Astrocyte (in vitro differentiated cells and primary cell): ENCODE results near the gene WDR7. TPM values are rescaled to one million over a fixed set of nuclear protein-coding genes. Genes with fewer than 3 reads are reported as not detected.
A peak's percentile ranks its signal among the peaks of the same experiment; 100 is the strongest.

Source experiments
- DNase-seq: peaks from one replicate; pipeline ENCODE4 v3.0.0-alpha.2; 2010; ENCODE audit warnings: low read depth
- FAIRE-seq: peaks from 2 replicates; lab custom pipeline; 2011; peaks lifted over from hg19 to GRCh38; lab: Jason Lieb, UNC
- H2AFZ ChIP-seq: 2 replicates; pipeline ENCODE4 v1.6.0; 2012; ENCODE audit warnings: low read depth, low read length, inconsistent platforms
- H3K27ac ChIP-seq: 2 replicates; pipeline ENCODE4 v1.5.1; 2011; ENCODE audit warnings: low read depth, low read length, inconsistent platforms
- H3K27me3 ChIP-seq: 2 replicates; pipeline ENCODE4 v1.6.0; 2011; ENCODE audit warnings: low read length, inconsistent platforms; ENCODE audit not compliant: insufficient read depth
- H3K36me3 ChIP-seq: 2 replicates; pipeline ENCODE4 v1.5.1; 2011; ENCODE audit warnings: low read length, inconsistent platforms; ENCODE audit not compliant: insufficient read depth
- H3K4me1 ChIP-seq: 2 replicates; pipeline ENCODE4 v1.5.1; 2011; ENCODE audit warnings: low read length, inconsistent platforms; ENCODE audit not compliant: insufficient read depth
- H3K4me2 ChIP-seq: 2 replicates; pipeline ENCODE4 v1.6.0; 2012; ENCODE audit warnings: low read length, inconsistent platforms
- H3K4me3 ChIP-seq: 2 replicates; pipeline ENCODE4 v1.5.1; 2011; ENCODE audit warnings: low read depth, mild to moderate bottlenecking, low read length, inconsistent platforms; ENCODE audit not compliant: insufficient read depth
- H3K79me2 ChIP-seq: 2 replicates; pipeline ENCODE4 v1.6.0; 2012; ENCODE audit warnings: mild to moderate bottlenecking, low read length, inconsistent platforms; ENCODE audit not compliant: insufficient read depth
- H3K9ac ChIP-seq: 2 replicates; pipeline ENCODE4 v1.6.0; 2012; ENCODE audit warnings: mild to moderate bottlenecking, low read length, inconsistent platforms
- H3K9me3 ChIP-seq: 2 replicates; pipeline ENCODE4 v1.5.1; 2012; ENCODE audit warnings: low read depth, mild to moderate bottlenecking, low read length, inconsistent platforms; ENCODE audit not compliant: insufficient read depth
- H4K20me1 ChIP-seq: 2 replicates; pipeline ENCODE4 v1.6.0; 2012; ENCODE audit warnings: low read length, inconsistent platforms; ENCODE audit not compliant: insufficient read depth
- H3K27ac Mint-ChIP-seq: one replicate; pipeline ENCODE4 v1.8.0; 2021; ENCODE audit warnings: mild to moderate bottlenecking, mixed read lengths; ENCODE audit not compliant: unreplicated experiment
- H3K27me3 Mint-ChIP-seq: one replicate; pipeline ENCODE4 v1.8.0; 2021; ENCODE audit warnings: low read depth, mixed read lengths; ENCODE audit not compliant: unreplicated experiment
- H3K36me3 Mint-ChIP-seq: one replicate; pipeline ENCODE4 v1.8.0; 2021; ENCODE audit warnings: low read depth, mixed read lengths; ENCODE audit not compliant: unreplicated experiment
- H3K4me1 Mint-ChIP-seq: one replicate; pipeline ENCODE4 v1.8.0; 2021; ENCODE audit warnings: low read depth, mixed read lengths; ENCODE audit not compliant: unreplicated experiment
- H3K4me3 Mint-ChIP-seq: one replicate; pipeline ENCODE4 v1.8.0; 2021; ENCODE audit warnings: mild to moderate bottlenecking, moderate library complexity, mixed read lengths; ENCODE audit not compliant: unreplicated experiment
- H3K9me3 Mint-ChIP-seq: one replicate; pipeline ENCODE4 v1.8.0; 2021; ENCODE audit warnings: mild to moderate bottlenecking, mixed read lengths; ENCODE audit not compliant: unreplicated experiment
- CTCF ChIP-seq: IDR thresholded peaks from 2 replicates; pipeline ENCODE4 v1.5.1; 2011; ENCODE audit warnings: low read depth, mild to moderate bottlenecking, inconsistent platforms, low read length, moderate library complexity; ENCODE audit not compliant: insufficient read depth
- EZH2 ChIP-seq: IDR thresholded peaks from 2 replicates; pipeline ENCODE4 v1.6.1; 2012; ENCODE audit warnings: mild to moderate bottlenecking, low read length, inconsistent platforms; ENCODE audit not compliant: insufficient read depth
- total RNA-seq: library from RNA; stranded (reverse); gene quantifications from 2 replicates; pipeline ENCODE4 v1.2.1, GENCODE V29; 2021

The WDR7 gene
- total RNA-seq, 1 donor from 2014 or later, result 16.9 TPM

DNA sequence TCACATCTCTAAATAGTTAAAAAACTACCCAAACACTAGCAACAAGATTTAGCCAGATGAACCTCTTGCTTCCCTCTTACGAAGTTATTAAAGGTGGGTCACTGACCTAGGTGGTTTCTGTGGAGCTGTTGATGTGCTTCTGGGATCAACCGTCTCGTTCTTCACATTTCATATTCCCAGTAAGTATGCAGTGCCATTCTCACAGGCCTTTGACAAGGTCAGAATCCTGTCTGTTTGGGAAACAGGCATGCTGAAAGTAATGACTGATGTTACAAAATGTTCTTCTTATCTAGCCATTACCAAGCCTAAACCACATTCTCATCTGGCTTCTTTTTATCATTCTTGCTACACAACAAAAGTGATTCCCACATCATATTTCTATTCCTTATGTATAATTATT is 70.3 kb downstream of the WDR7 start:
- H3K36me3 ChIP-seq, result no peaks in the 10 kb centered on the region
- no peaks in the 10 kb centered on the region for H3K9me3 ChIP-seq
- no peaks in the 10 kb centered on the region for H3K27me3 ChIP-seq
- H4K20me1 ChIP-seq, result no peaks in the 10 kb centered on the region
- H2AFZ ChIP-seq, result no peak overlapping the region
- Mint-ChIP-seq H3K4me1 (peaks cover 4% of the 10 kb centered on the region), H3K36me3 (peaks cover 6% of the 10 kb centered on the region), H3K27me3 (no peaks in the 10 kb centered on the region), H3K4me3 (no peak overlapping the region), H3K9me3 (peaks cover 2% of the 10 kb centered on the region), H3K27ac (no peak overlapping the region)
- no peaks in the 10 kb centered on the region for H3K4me1 ChIP-seq
- H3K27ac ChIP-seq, result no peak overlapping the region
- no peaks in the 10 kb centered on the region for H3K79me2 ChIP-seq
- H3K9ac ChIP-seq, result no peak overlapping the region
- peak; percentile 14 for DNase-seq
- no peak overlapping the region for H3K4me2 ChIP-seq
- FAIRE-seq, result no peak
- H3K4me3 ChIP-seq, result no peak overlapping the region
- no peak for TF ChIP-seq EZH2
- TF ChIP-seq CTCF, result no peak

DNA sequence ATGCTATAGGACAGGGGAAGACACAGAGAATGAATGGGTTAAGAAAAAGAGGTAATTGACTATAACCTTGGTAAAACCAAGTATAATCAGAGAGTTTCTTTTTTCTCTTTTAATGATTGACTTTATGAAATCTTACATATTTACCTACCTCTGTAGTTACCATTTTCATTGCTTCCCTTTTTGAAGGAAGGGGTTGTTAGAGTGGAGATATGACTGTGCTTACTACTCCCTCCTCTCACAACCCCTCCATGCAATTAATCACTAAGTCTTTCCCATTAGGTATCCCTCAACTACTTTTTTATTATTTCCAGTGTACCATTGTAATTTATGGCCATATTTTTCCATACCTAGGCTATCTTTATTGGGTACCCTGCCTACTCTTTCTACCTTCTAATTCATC is 71.4 kb downstream of the WDR7 start:
- Histone ChIP-seq H3K4me2 (no peak overlapping the region), H4K20me1 (no peaks in the 10 kb centered on the region), H3K9me3 (no peaks in the 10 kb centered on the region), H3K4me3 (no peak overlapping the region), H3K27ac (no peak overlapping the region), H2AFZ (no peak overlapping the region), H3K27me3 (no peaks in the 10 kb centered on the region), H3K9ac (no peak overlapping the region), H3K36me3 (no peaks in the 10 kb centered on the region), H3K4me1 (no peaks in the 10 kb centered on the region), H3K79me2 (no peaks in the 10 kb centered on the region)
- Mint-ChIP-seq H3K27ac (no peak overlapping the region), H3K4me3 (no peak overlapping the region), H3K9me3 (peaks cover 2% of the 10 kb centered on the region), H3K4me1 (no peaks in the 10 kb centered on the region), H3K27me3 (no peaks in the 10 kb centered on the region), H3K36me3 (peaks cover 6% of the 10 kb centered on the region)
- TF ChIP-seq CTCF, result no peak
- TF ChIP-seq EZH2, result no peak
- DNase-seq (no peak), FAIRE-seq (no peak)

DNA sequence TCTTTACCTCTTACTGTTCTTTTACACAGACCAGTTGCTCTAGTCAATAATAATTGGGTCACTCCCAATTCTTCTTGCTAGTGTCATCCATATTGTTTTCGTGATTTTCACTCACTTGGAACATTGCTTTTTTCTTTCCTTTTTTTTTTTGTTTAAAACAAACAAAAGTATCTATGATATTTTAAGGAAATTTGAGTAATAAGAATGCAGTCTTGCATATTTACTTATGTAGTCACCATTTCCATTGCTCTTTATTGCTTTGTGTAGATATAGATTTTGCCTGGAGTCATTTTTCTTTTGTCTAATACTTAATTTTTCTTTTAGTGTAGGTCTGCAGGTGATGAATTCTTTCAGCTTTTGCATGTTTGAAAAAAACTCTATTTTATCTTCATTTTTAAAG is 71.9 kb downstream of the WDR7 start:
- Histone ChIP-seq H3K9ac (no peak overlapping the region), H3K27me3 (no peaks in the 10 kb centered on the region), H3K4me1 (no peaks in the 10 kb centered on the region), H2AFZ (no peak overlapping the region), H3K36me3 (no peaks in the 10 kb centered on the region), H3K27ac (no peak overlapping the region), H3K9me3 (no peaks in the 10 kb centered on the region), H3K4me2 (no peak overlapping the region), H3K4me3 (no peak overlapping the region), H3K79me2 (no peaks in the 10 kb centered on the region), H4K20me1 (no peaks in the 10 kb centered on the region)
- H3K36me3 Mint-ChIP-seq, result peaks cover 6% of the 10 kb centered on the region
- FAIRE-seq (no peak), DNase-seq (no peak)
- peaks cover 2% of the 10 kb centered on the region for H3K9me3 Mint-ChIP-seq
- no peak overlapping the region for H3K27ac Mint-ChIP-seq
- no peaks in the 10 kb centered on the region for H3K27me3 Mint-ChIP-seq
- TF ChIP-seq EZH2 (no peak), CTCF (no peak)
- no peaks in the 10 kb centered on the region for H3K4me1 Mint-ChIP-seq
- H3K4me3 Mint-ChIP-seq, result no peak overlapping the region
